T-helper 2 cell (primary cell): ENCODE data around the gene DNAH3.
"Not testable (repeated sequence)": the region's sequence is repeated elsewhere in the genome, so short reads cannot be mapped to it uniquely, and the experiment has no call there.

Source experiments
- DNase-seq, 5 experiments: peaks; one replicate each; pipeline versions ENCODE4 v3.0.0 to v3.0.0-alpha.2; 2012 to 2022

Gene DNAH3

DNA sequence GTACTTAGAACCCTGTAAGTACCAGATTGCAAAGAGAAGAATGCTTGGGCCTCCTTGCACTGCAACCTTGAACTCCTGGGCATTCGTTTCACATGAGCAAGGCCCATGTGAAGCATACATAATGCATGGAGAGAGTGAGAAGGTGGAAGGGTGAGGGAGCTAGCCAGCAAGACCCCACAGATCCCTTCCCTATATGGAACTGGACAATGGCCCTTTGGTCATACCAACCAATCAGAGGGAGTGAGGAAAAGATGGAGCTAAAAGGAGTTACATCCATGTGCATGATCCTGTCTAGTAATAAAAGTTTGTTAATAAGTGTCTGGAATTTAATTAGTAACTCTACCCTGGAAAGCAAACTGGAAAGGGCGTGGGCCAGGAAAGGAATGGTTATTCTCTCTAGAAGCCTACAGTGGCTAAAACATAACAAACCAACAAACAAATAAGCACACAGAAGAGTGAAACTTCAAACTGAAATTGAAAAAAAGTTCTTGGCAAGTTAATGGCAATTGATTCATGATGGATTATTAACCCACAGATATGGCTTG is 29.6 kb downstream of the DNAH3 start:
- DNase-seq, result no peak

DNA sequence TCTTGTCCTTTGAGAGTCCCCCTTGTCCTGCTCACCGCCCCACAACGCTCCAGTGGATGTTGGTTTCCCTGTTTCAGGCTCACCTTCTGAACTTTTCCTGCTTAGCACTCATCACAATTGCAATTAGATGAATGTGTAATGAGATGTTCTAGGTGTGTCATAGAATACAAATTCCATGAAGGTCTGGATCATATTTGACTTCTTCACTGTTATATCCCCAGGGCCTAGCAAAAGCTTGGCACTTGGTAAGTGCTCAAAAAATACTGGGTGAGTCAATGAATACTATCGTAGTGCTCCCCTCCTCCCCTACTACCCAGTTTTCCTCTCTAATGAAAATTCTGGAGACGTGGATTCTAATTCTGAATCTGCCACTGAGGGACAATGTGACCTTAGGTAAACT is 33.1 kb downstream of the DNAH3 start:
- no peak for DNase-seq

DNA sequence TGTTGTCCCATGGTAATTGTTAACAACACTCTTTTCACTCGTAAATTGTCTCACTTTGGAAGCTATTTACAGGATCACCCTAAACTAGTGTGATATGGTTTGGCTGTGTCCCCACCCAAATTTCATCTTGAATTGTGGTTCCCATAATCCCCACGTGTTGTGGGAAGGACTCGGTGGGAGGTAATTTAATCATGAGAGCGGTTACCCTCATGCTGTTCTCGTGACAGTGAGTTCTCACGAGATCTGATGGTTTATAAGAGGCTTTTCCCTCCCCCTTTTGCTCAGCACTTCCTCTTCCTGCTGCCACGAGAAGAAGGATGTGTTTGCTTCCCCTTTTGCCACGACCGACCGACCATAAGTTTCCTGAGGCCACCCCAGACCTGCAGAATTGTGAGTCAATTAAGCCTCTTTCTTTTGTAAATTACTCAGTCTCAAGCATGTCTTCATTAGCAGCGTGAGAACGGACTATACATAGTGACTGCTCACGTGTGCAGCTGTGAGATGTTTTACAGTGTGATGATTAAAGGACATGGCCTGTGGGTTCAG is 34.4 kb downstream of the DNAH3 start:
- peak in 1 of 5 experiments; percentile 14 for DNase-seq

DNA sequence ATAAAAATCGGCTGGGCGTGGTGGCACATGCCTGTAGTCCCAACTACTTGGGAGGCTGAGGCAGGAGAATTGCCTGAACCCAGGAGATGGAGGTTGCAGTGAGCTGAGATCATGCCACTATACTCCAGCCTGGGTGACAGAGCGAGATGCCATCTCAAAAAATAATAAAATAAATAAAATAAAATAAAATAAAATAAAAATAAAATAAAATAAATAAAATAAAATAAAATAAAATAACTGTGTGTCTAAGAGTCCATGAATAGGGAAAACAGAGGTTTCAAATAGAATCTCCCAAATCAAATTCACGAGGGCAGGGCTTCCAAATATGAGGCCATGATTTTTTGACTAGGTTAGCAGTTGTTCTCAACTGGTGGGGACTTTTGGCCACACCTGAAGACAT is 35.1 kb downstream of the DNAH3 start:
- not testable (repeated sequence) for DNase-seq

DNA sequence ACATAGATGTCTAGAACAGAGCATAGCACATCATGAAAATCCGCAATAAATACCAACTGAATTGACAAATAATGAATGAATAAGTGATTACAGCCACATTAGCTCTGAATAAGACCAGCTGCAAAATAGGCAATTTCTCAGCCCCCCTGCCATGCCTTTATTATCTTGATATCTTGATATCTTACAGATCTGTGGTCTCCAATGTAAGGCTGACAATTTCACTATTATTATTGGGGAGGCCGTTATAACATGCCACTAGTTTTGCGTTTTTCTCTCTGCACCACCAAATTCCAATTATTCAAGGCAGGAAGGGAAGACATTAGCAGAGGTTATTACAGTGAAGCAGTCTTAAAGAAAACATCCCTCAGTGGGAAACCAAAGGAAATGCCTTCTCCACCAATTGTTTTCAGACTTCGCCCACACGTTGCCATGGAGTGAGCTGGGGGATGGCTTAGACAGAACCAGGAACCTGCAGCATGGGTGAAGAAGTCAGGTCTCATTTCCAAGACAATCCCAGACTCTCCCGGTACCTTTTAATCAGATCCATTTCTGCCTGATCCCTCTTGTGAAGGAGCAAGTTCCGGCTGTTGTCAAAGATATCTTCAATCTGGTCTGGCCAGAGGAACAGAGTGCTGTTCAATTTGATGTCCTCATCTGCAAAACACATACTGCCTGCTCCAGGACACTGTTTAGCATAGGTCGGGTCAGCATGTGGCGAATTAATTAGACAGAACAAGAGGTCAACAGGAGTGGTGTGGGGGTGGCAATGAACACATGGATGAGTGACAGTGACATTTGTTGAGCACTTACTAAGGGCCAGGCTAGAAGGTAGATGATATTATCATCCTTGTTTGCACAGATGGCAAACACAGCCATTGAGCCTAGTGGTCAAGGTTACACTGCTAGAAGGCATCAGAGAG is 46.4 kb downstream of the DNAH3 start:
- no peak for DNase-seq

DNA sequence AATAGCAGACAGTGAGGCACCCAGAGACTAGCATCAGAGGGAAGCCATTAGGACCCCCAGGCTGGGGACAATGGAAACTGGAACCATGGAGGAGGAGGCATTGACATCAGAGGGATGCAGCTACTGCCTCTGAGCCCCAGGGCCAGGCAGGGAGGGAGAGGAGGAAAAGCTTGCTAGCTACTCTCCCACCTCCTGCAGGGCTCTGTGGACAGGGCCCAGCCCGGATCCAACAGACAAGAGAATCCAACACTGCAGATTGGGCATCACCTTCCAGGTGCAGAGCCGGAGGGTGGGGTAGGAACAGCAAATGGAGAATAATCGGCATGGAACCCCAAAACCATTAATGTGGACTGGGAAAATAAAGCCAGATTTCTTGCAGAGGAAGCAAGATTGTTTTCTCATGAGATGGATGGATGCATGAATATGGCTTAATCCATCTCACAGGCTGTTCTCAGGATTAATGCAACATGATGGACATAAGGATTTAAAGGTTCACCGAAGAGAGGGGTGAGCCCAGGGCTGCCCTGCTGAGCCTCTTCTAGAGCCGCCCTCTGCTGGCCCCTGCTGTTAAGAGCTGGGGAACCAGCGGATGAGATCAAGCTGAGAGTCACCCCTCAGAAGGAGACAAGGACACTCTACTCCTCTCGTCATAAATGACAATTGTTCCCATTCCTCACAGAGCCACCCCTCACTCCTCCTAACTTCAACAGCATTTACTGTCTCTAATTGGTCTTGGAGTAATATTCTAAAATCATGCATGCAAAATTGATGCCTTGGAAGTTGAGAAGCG is 48.8 kb downstream of the DNAH3 start:
- no peak for DNase-seq

DNA sequence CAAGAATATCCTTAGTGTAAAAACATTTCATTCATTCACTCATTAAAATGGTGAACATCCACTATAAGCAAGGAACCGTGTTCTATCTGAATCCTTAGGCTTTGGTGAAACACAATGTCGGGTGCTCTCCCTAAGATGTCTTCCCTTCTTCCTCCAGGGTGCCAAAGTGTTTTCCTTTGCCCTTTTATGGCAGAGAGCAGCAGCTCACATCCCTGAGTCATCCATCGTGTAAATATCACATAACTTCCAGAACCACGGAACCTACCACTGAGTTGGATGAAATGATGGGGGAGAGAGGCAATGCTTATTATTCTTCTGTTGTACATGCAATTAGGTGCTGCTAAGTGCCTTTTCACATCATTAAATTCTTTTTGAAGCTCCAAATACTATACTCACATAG is 50.2 kb downstream of the DNAH3 start:
- DNase-seq, result no peak

DNA sequence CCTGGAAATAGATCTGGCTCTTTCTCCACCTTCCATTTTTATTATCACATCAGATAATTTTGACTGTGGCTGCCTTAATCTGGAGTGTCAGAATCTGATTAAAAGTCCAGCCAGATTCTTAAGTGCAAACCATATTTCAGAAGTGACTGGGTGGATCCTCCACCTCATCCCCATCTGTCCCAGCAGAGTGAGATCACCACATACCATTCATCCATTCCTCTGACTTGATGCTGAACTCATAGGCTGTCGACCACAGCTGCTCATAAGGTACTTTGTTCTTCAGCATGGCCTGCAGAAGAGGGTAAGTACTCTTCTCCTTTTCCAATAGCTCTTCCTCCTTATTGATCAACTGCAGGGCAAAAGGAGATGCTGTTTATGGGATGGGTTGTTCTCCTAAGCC is 53.5 kb downstream of the DNAH3 start:
- no peak for DNase-seq

DNA sequence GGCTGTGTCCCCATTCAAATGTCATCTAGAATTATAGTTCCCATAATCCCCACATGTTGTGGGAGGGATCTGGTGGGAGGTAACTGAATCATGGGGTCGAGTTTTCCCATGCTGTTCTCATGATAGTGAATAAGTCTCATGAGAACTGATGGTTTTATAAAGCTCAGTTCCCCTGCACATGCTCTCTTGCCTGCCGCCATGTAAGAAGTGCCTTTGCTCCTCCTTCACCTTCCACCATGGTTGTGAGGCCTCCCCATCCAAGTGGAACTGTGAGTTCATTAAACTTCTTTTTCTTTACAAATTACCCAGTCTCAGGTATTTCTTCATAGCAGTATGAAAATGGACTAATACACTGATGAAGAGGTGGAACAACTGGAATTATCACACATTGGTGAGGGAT is 55.9 kb downstream of the DNAH3 start:
- not testable (repeated sequence) for DNase-seq

DNA sequence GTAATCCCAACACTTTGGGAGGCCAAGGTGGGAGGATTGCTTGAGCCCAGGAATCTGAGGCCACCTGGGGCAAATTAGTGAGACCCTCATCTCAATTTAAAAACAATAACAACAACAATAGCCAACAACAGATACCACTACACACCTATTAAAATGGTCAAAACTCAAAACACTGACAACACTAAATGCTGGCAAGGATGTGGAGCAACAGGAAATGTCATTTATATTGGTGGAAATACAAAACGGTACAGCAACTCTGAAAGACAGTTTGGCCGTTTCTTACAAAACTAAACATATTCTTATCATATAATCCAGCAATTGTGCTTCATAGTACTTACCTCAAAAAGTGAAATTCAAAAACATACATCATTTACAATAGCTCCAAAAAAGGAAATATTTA is 57.7 kb downstream of the DNAH3 start:
- no peak for DNase-seq

DNA sequence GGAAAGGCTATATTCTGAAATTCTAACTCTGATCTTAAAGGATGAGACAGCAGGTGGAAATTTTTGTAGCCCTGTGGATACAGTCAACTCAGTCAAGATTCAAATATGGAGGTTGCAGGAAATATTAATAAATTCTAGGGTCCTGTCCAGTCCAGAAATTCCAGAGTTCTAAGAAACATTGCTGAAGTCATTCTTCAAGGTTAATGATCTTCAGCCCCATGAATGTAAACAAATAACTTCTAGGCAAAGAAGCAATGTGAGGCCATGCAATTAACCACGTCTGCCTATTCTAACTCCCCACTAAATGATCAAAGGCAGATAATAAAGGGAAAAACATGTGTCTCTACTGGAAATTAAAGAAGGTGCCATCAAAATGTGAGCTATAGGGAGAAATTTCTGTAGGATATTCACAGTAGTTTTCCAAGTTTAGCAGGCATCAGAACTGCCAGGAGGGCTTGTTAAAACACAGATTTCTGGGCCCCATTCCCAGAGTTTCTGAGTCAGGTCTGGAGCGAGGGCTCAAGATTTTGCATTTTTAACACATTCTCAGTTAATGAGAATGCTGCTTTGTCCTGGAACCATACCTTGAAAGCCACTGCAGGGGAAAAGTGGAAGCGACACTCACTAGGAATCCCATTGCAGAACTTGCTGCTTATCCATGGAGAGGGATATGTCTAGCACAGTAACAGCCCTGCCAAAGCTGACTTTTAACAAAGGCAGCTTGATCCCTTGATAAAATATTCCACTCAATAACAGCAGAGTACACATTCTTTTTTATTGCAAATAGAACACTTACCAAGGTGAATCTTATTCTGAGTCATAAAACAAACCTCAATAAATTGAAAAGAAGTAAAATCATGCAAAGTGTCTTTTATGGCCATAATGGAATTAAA is 61.8 kb downstream of the DNAH3 start:
- no peak for DNase-seq

DNA sequence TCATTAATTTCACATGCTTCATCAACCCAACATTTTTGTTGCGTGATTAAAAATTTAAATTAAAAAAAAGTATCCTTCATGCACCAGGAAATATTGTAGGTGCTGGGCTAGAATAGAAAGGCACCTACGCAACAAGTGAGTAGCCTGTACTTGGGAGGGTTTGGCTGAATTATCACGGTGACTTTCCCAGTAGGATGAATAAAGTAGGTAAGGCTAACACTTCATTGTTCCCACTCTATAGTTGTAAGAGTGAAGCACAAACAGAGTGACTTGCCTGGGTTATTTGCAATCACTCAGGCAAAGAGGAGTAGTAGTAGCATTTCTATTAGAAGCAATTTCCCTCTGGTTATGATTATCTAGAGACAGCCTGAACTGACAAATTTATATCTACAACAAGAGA is 62.5 kb downstream of the DNAH3 start:
- DNase-seq, result no peak

DNA sequence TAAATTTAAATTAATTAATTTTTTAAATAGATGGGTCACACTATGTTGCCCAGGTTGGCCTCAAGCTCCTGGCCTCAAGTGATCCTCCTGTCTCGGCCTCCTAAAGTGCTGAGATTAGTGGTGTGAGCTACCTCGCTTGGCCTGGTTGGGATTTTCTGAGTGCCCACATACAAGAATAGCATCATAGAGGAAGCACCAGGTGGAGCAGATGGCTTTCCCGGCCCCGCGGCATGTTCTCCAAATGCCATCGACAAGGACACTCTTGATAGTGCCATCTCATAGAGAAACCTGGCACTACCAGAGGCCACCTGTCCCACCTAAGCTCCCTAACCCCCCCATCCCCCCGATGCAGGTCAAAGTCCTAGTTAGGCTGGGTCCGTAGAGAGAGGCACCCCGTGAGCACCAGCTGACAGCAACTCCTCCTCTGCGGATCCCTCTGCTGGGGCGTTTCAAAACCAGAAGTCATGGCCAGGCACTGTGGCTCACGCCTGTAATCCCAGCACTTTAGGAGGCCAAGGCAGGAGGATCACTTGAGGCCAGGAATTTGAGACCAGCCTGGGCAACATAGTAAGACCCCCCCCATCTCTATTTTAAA is 65.9 kb downstream of the DNAH3 start:
- no peak for DNase-seq

DNA sequence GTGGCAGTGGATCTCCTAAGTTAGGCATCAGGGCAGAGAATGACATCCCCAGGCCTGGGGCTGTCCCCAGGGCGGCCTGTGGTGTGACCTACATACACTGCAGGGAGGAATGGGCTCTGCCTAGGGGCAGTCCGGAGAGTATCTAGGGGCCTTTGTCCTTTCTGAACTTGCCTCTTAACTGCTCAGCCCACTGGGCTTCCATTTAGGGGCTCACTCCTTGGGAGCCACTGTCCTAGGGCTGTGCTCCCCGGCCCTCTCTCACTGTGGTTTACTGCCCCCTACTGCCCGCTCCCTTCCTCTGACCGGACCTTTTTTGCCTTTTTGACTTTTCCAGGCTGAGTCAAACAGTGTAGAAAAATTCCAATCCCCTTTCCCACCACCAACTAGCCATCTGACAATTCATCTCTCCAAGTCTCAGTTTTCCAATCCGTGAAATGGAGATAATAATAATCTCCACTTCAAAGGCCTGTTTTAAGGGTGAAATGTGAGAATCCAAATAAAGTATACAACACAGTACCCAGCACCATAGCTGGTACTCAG is 66.8 kb downstream of the DNAH3 start:
- peak in 3 of 5 experiments; percentile 22 to 30 (median 24) for DNase-seq

DNA sequence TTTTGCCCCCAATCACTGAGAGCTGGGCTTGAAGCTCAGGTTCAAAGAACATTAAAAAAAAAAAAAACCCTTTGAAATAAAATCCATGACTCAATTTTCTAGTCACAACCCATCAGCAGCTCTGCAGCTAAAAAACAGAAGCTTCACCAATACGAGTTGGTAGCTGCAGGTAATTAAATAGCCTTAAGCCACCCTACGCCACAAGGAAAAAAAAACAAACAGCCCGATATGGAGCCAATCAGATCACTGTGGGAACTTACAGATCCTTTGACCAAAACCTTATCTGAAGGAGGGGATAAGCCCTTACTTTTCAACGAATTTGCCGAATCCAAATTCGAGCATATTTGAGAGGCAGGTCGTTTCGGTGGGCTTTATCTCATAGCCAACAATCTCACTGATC is 69.3 kb downstream of the DNAH3 start:
- no peak for DNase-seq

DNA sequence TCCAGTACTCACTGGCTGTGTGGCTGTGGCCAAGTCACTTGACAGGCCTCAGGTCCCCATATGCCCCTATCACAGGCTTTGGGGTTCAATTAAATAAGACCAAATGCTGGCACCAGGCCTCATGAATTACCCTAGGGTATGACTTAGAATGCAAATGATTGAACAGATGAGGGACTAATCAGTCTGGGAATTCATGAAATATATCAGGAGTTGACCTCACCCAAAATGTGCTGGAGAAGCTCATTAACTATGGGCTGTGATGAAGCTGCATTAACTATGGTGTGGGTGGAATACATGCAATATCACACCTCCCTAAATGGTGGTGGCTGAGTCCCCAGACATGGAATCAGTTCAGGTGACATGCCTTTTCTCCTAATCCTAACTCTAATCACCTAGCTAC is 72.1 kb downstream of the DNAH3 start:
- no peak for DNase-seq

DNA sequence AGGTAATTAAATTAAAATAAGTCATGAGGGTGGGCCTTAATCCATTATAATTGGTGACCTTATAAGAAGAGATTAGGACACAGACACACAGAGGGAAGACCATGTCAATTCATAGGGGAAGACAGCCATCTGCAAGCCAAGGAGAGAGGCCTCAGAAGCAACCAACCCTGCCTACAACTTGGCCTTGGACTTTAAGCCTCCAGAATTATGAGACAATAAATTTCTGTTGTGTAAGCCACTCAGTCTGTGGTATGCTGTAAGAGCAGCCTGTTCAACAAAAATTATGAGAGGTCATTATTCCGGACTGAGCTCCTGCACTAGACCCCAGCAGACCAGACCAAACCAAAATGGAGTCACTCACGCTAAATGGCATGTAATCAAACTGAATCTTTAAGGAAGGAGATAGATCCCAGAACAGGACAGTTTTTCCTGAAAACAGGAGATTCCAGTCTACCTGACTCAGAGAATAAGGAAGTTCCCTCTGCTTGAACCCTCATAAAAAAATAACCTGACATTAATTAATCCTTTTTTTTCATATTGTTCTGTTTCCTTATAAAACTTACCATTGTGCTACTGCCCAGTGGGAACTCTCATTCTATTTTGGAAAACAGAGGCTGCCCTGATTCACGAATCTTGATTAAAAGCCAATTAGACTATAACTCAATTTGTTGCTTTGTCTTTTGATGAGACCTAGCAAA is 74.3 kb downstream of the DNAH3 start:
- no peak for DNase-seq

DNA sequence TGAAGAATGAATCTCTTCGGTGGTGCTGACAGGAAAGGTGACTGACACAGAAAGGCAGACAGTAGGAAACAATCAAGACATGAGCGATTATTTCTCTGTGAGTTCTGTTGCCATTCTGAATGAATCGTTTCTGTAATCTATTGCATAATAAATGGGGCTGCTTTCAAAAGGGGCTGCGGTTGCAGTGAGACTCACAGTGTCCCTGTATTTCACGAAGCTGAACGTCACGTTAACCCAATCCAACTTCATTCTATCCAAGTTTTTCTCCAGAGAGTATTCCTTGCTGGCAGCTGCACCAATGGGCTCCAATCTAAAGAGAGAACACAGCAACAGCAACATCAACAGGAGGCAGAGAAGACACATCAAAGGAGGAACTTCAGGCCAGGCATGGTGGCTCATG is 75.4 kb downstream of the DNAH3 start:
- no peak for DNase-seq

DNA sequence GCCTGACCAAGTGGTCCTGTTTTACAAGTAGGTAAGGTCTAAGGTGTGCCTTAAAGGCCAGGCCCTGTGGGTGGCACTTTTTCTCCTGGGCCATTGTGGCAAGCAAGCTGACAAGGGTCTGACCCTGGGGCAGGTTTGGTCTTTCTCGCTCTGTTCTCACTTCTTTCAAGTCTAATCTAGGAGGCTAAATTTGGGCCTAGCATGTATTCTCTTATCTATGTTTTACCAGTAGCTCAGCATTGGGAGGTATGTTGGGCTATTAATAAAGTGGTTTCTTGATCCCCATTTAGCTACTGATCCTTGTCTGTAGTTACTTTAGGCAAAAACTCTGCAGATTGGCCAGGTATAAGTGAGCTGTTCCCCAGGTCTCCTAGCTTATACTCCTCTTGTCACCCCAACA is 77.7 kb downstream of the DNAH3 start:
- DNase-seq, result no peak

DNA sequence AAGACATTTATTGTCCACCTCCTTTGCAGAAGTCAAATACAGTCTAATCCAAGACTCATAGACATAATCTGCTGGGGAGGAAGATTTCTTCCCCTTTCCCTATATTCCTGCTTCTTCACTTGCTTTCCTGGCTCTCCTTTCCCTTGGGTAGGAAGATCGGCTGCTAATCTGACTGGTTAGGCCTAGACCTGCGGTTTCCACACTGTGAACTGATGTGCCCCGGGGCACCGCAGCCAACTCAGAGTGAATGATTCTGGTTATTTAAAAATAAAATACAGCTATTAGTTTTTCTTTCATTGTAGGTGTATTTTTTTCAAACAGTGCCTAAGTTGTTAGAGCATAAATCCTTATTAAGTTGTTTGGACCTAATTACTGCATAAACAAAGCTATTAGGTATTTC is 78.9 kb downstream of the DNAH3 start:
- no peak for DNase-seq

DNA sequence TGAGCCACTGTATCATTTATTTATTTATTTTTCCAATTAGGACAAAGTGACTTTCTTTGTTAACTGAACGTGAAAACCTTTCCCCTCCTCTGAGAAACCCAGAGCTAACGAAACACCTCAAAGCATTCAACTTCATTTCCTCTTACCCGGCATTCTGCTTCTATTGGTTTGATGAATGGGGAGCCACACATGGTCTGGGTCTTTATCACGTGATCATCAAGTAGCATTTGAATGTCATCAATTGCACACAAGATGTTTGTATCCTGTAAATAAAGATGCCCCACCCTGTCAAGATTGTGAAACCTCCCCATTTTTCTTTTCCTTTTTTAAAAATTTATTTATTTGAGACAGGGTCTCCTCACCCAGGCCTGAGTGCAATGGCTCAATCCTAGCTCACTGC is 80.1 kb downstream of the DNAH3 start:
- DNase-seq, result no peak
